GM19463 (cell line): ENCODE data around the gene STING1.
"Not testable (repeated sequence)": the region's sequence is repeated elsewhere in the genome, so short reads cannot be mapped to it uniquely, and the experiment has no call there.

Source experiments
- ATAC-seq: cut with Tn5 transposase; IDR thresholded peaks from one replicate; pipeline ENCODE4 v1.9.1; 2021; ENCODE audit warnings: mild to moderate bottlenecking, moderate library complexity; ENCODE audit not compliant: unreplicated experiment

Gene STING1

DNA sequence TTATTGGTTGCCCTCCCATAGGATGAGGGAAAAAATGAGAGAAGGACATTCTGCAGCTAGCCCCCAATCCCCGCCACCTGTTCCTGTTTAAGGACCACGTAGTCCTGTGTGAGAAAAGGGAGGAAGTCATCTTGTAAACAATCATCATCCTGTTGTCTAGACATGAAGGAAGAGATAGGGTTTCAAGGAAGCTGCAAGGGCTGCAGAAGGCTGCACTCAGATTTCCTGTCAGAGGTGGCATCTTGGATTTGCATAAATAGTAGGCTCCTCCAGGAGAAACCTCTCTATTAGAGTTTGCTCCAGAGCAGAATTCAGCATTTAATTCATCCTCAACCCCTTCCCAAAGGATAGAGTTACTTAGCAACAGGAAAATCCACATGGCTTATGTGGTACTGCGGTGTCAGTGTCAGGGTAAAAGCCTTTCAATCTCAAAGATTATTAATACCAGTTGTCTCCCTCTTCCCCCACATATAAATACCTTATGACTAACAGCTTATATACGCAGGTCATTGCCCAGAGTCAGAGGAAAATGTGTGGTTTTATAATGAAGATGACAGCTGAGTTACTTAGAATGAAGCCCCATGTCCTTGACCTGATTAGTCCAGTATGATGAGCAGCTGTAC, 38.6 kb downstream of the STING1 start:
- ATAC-seq, result no peak

DNA sequence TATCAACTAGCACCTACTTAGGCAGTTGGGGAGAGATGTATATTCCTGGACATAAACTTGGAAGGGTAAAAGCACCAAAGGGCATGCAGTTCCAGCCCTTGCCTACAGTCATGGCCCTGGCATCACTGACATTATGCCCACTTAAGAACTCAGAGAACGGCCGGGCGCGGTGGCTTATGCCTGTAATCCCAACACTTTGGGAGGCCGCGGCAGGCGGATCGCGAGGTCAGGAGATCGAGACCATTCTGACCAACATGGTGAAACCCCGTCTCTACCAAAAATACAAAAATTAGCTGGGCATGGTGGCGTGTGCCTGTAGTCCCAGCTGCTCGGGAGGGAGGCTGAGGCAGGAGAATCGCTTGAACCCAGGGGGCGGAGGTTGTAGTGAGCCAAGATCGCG, 42.1 kb downstream of the STING1 start:
- not testable (repeated sequence) for ATAC-seq

DNA sequence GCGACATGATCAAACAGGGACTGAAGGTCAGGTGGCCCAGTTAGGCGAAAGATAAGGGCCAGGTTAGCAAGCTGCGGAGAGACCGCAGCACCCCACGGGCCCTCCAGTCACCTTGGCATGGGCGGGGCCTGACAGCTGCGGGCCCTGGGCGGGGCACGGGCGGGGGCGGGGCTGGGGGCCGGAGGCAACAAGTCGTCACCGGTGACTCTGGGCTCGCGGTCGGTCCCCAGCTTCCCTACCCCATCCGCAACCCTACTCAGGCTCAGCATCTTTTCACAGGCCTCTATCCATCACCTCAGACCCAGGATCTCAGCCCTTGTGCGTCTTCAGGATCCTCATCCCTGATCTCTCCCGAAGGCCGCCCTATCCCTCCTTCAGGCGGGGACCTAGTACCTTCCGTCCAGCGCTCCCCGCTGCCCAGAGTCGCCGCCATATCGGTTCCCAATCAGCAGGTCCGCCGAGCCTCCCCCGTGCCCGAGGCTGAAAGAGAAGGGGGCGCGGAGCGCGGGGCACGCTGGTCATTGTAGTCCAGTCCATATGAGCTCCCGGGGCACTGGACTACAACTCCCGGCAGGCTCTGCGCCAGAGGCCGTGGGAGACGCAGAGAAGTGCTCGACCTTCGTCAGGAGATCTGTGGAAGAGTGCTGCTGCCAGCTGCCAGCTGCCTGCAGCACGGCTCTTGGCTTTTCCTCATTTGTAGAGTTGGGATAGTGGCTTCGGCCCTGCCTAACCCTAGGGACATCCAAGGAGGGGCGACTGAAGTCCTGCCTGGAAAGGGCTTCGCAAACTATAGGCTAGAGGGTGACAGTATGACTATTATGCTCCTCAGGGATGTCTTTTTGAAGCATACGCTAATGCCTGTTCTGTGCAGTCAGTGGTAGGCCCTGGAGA, 43.3 kb downstream of the STING1 start, which contains the start of gene DNAJC18:
DNAJC18 (minus strand) TSS at position 513 of the 891 bp plus-strand sequence; CDS start at position 433, 80 bp downstream.
- ATAC-seq, result peak; percentile 79

DNA sequence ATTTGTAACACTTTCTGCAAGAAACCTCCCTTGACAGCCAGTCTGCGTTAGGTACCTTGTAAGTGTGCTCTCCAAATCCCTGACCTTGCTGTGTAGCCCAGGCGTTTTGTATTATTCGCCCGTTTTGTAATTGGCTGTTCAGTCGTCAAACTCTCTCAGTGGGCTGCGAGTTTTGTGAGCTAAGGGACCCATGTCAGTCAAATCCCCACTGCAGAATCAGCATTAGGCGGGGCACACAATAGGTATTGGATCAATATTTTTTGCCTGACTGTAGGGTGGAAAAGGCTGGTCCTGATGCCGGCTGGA, 43.9 kb downstream of the STING1 start:
- no peak for ATAC-seq

DNA sequence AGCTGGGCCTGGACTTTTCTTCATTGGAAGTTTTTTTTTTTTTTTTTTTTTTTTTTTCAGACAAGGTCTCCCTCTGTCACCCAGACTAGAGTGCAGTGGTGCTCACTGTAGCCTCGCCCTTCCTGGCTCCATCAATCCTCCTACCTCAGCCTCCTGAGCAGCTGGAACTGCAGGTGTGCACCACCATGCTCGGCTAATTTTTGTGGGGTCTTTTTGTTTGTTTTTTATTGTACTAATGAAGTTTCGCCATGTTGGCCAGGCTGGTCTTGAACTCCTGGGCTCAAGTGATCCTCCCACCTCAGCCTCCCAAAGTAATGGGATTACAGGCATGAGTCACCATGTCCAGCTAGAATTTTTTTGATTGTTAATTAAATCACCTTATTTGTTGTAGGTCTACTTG, 46.9 kb downstream of the STING1 start:
- ATAC-seq, result no peak

DNA sequence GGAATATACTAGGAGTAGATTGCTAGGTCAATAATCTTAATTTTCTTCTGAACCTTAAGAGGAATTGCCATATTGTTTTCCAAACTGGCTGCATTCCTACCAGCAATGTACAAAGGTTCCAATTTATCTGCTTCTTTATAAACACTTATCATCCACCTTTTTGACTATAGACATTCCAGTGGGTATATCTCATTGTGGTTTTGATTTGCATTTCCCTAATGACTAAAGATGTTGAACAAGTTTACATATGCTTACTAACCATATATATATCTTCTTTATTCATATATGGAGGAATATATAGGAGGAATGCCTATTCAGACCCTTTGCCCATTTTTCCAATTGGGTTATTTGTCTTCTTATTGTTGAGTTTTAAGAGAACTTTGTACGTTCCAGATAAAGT, 50.9 kb downstream of the STING1 start:
- no peak for ATAC-seq

- ATAC-seq, result no peak
These were observed 52.5 kb downstream of the STING1 start for GRCh38 chr5:139430015-139430414.

GRCh38 chr5:139426203-139426885, 56.2 kb downstream of the STING1 start:
- ATAC-seq, result no peak
